Body of pancreas (tissue), 4 donors: ENCODE results near the gene NUFIP1. TPM values are rescaled to one million over a fixed set of nuclear protein-coding genes. Genes with fewer than 3 reads are reported as not detected.

Experiments
- ATAC-seq: fragments of 150-250 bp; one replicate; pipeline ENCODE4 v1.9.1; 2016
- DNase-seq, 4 donors: peaks; one replicate each; pipeline ENCODE4 v3.0.0-alpha.2; 2019
- H3K27ac ChIP-seq, 4 donors: fragments of 200-600 bp; sonication (generic); 1 replicate in 3 of 4; 2 replicates in 1 of 4; pipeline versions ENCODE4 v1.5.1 to v1.6.1; 2016 to 2019; ENCODE audit warnings: mild to moderate bottlenecking in 1 of 4, mixed read lengths in 1 of 4, moderate library complexity in 1 of 4
- H3K27me3 ChIP-seq, 2 donors: fragments of 200-600 bp; sonication (generic); one replicate each; pipeline ENCODE4 v1.6.0; 2016; ENCODE audit warnings: mild to moderate bottlenecking in 1 of 2
- H3K36me3 ChIP-seq, 2 donors: fragments of 200-600 bp; sonication (generic); replicated peaks in 1 of 2; 2 replicates each; pipeline ENCODE4 v1.5.1; 2016; ENCODE audit warnings: low read depth in 2 of 2; ENCODE audit not compliant: insufficient read depth in 1 of 2
- H3K4me1 ChIP-seq: fragments of 200-600 bp; sonication (generic); one replicate; pipeline ENCODE4 v1.6.0; 2016
- H3K4me3 ChIP-seq, 2 donors: fragments of 200-600 bp; sonication (generic); 1 replicate in 1 of 2; 2 replicates in 1 of 2; pipeline ENCODE4 v1.5.1; 2016 to 2019
- H3K9me3 ChIP-seq, 3 donors: fragments of 200-600 bp; sonication (generic); 1 replicate in 2 of 3; 2 replicates in 1 of 3; pipeline ENCODE4 v1.5.1; 2016
- POLR2A ChIP-seq, 3 donors: fragments of 450-650 bp; IDR thresholded peaks; one replicate each; pipeline ENCODE4 v1.6.1; 2016; ENCODE audit warnings: antibody characterized with exemption in 3 of 3, mild to moderate bottlenecking in 2 of 3
- WGBS, 2 donors: methylation state at CpG; one replicate each; pipeline ENCODE4 v1.1.5; 2017; 5-methylcytosine and 5-hydroxymethylcytosine counted together
- intact Hi-C: fragments of 100-400 bp; cut with DNase I; formaldehyde crosslinking; loops from one replicate; pipeline ENCODE4 v1.15.1; 2023
- total RNA-seq, 2 donors: library from RNA; depleted of rRNA; stranded (reverse); fragments of >200 nt; gene quantifications; one replicate each; pipeline ENCODE4 v1.1.0, GENCODE V29; 2016
- TF ChIP-seq, protein P1 (sequence below), 7 experiments: fragments of 450-650 bp in 4 of 7; fragments of 200-600 bp in 3 of 7; sonication (generic) in 3 of 7; IDR thresholded peaks; one replicate each; pipeline ENCODE4 v1.5.1; 2016 to 2019; ENCODE audit warnings: antibody characterized with exemption in 7 of 7

Gene NUFIP1
- total RNA-seq, 2 donors from 2014 or later = 1.3 to 1.6 TPM

DNA sequence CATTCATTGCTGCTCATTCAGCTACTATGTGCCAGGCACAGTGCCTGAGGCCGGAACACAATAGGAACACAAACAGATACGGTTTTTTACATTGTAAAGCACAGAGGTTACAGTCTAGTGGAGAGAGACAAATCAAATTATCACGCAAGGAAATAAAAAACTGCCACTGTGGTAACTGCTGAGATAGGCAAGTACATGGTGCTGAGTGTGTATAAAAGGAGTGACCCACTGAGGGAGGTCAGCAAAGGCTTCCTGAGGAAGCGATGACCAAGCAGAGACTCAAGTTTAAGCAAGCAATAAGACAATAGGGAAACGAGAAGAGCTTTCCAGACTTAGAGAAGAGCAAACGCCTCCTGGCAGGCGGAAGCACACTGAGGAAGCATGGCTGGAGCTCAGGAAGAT is 56.4 kb downstream of the NUFIP1 start:
- peak overlapping the region in 1 of 4 donors; percentile 31 for H3K27ac ChIP-seq

DNA sequence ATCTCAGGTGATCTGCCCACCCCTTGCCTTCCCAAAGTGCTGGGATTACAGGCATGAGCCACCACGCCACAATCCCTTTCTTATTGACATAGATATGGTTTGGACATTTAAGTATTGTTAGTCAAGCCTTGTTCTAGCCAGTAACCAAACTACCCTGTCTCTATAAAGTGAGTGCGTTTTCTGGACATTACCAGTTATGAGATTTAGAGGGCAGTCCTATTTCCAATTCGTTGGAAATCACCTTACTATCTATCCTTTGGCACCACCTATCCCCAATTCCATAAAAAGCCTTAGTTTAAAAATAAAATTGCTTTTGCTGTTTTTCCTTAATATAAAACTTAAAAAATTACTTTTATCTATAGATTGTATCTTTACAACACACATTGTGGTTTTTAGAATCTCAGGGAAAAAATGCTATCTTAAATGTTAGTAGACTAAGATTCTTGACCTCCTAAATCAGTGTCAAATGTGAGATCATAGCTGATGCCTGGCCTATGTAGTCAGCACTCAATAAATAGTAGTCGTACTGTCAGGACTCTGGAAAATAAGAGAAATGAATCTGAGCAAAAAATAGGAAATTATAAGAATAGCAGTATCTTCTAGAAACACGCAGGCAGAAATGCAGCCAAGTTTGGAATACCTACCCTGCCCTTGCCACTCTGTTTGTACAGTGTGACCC is 57.0 kb downstream of the NUFIP1 start:
- Histone ChIP-seq H3K4me3 (no peak overlapping the region), H3K27me3 (no peaks in the 10 kb centered on the region), H3K4me1 (no peaks in the 10 kb centered on the region), H3K27ac (peak overlapping the region in 1 of 4 donors; percentile 31), H3K36me3 (no peaks in the 10 kb centered on the region), H3K9me3 (no peaks in the 10 kb centered on the region)
- TF ChIP-seq, protein P1, sequence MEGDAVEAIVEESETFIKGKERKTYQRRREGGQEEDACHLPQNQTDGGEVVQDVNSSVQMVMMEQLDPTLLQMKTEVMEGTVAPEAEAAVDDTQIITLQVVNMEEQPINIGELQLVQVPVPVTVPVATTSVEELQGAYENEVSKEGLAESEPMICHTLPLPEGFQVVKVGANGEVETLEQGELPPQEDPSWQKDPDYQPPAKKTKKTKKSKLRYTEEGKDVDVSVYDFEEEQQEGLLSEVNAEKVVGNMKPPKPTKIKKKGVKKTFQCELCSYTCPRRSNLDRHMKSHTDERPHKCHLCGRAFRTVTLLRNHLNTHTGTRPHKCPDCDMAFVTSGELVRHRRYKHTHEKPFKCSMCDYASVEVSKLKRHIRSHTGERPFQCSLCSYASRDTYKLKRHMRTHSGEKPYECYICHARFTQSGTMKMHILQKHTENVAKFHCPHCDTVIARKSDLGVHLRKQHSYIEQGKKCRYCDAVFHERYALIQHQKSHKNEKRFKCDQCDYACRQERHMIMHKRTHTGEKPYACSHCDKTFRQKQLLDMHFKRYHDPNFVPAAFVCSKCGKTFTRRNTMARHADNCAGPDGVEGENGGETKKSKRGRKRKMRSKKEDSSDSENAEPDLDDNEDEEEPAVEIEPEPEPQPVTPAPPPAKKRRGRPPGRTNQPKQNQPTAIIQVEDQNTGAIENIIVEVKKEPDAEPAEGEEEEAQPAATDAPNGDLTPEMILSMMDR (IDR thresholded peaks at IDR 0.05) = no peak
- no peak for TF ChIP-seq POLR2A (IDR thresholded peaks at IDR 0.05)
- DNase-seq (no peak), ATAC-seq (no peak)
- WGBS, 2 donors = 50 to 65% methylated on average over 5 of the region's 5 CpGs
- intact Hi-C loops = no loop called here

More for the DNA sequence above, 56.4 kb downstream of the NUFIP1 start:
- intact Hi-C loops = no loop called here
- Histone ChIP-seq H3K4me1 (no peaks in the 10 kb centered on the region), H3K4me3 (no peak overlapping the region), H3K36me3 (no peaks in the 10 kb centered on the region), H3K27me3 (no peaks in the 10 kb centered on the region), H3K9me3 (no peaks in the 10 kb centered on the region)
- TF ChIP-seq POLR2A (IDR thresholded peaks at IDR 0.05) = no peak
- TF ChIP-seq, protein P1 (IDR thresholded peaks at IDR 0.05) = no peak
- 64 to 71% methylated on average over 7 of the region's 7 CpGs for WGBS, 2 donors
- peak; percentile 43 for ATAC-seq
- DNase-seq = peak in 1 of 4 donors; percentile 45

DNA sequence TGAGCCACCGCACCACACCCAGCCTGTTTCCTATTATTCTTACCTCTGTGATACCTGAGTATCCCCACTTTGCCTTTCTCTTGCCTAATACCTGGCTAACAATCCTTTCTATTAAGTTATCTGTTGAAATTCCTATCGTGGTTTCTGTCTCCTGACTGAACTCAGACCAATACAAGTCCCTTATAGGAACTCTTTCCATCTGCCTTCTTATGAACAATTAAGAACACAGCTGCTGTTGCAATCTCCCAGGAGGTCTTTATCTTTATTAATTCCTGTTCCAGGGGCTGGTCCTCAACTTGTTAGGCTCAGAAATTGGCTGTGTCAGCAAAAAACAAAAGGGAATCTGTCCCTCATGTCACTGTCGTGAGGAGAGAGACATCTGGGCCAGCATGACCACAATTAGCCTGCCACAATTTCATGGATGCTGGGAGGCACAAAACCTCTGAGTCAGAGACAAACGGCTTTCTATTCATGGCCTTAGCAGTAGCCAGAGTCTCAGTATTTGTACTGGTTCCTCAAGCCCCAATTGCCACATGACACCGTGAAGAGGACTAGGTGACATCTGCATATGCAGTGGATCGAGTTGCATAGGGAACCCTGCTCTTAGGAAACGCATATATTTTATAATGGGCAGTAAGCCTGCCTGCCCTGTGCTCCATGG is 58.2 kb downstream of the NUFIP1 start:
- ATAC-seq (no peak), DNase-seq (peak in 1 of 4 donors; percentile 7)
- Histone ChIP-seq H3K27me3 (no peaks in the 10 kb centered on the region), H3K27ac (no peak overlapping the region), H3K36me3 (no peaks in the 10 kb centered on the region), H3K4me1 (no peaks in the 10 kb centered on the region), H3K9me3 (no peaks in the 10 kb centered on the region), H3K4me3 (no peak overlapping the region)
- WGBS, 2 donors = 70 to 71% methylated on average over 6 to 7 of the region's 7 CpGs
- no peak for TF ChIP-seq POLR2A (IDR thresholded peaks at IDR 0.05)
- TF ChIP-seq, protein P1 (IDR thresholded peaks at IDR 0.05) = no peak
- intact Hi-C loops = no loop called here

DNA sequence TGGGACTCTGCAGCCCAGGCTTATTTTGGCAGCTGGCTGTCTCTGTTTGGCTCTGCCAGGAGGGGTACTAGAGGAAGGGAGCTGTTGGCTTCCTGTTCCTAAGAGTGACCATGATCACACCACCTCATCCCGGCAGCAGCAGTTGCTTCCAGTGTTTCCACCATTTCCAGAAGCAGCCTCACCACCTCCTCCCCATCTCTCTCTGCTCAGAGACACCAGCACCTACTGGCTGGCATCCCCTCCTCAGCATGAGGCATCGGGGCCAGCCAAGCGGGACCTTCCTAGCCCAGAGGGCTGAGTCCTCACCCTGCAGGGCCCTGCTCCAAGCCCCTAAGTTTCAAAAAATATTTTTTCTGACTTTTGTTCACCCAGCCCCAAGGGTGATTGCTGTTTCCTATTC is 59.0 kb downstream of the NUFIP1 start:
- ATAC-seq = no peak

More for the DNA sequence above, 59.0 kb downstream of the NUFIP1 start:
- DNase-seq = no peak
- Histone ChIP-seq H3K9me3 (no peaks in the 10 kb centered on the region), H3K4me1 (no peaks in the 10 kb centered on the region), H3K27me3 (no peaks in the 10 kb centered on the region), H3K27ac (no peak overlapping the region), H3K36me3 (no peaks in the 10 kb centered on the region), H3K4me3 (no peak overlapping the region)
- no peak for TF ChIP-seq POLR2A (IDR thresholded peaks at IDR 0.05)
- TF ChIP-seq, protein P1 (IDR thresholded peaks at IDR 0.05) = no peak
- WGBS, 2 donors = 77 to 87% methylated on average over 3 of the region's 3 CpGs
- intact Hi-C loops = no loop called here
